T-cell (primary cell): ENCODE results near the gene PMEPA1. TPM values are rescaled to one million over a fixed set of nuclear protein-coding genes. Genes with fewer than 3 reads are reported as not detected.

Experiments used
- ATAC-seq, 4 experiments: fragments of 200-7000 bp in 3 of 4; fragments of 150-1000 bp in 1 of 4; cut with Tn5 transposase; replicated peaks in 1 of 4; 1 replicate in 3 of 4; 2 replicates in 1 of 4; pipeline ENCODE4 v1.10.0; 2021; ENCODE audit warnings: moderate library complexity in 3 of 4, mild to moderate bottlenecking in 2 of 4, moderate number of reproducible peaks in 1 of 4
- CTCF ChIA-PET, 2 donors: fragments of 300-600 bp; sonication (Branson Sonifier 250); formaldehyde crosslinking; loops; one replicate each; lab custom pipeline; 2022; ENCODE audit warnings: antibody characterized with exemption in 2 of 2; lab: Charles Lee
- POLR2A ChIA-PET, 2 donors: fragments of 300-600 bp; sonication (Branson Sonifier 250); formaldehyde crosslinking; loops; one replicate each; lab custom pipeline; 2022; ENCODE audit warnings: antibody characterized with exemption in 2 of 2; lab: Charles Lee
- DNase-seq, 35 experiments: peaks; one replicate each; pipeline versions ENCODE4 v3.0.0 to v3.0.0-alpha.2; 2013 to 2023
- H3K27ac ChIP-seq: one replicate; pipeline ENCODE4 v1.5.1; 2013; ENCODE audit warnings: low read length
- H3K27me3 ChIP-seq, 2 experiments: replicated peaks in 1 of 2; 1 replicate in 1 of 2; 2 replicates in 1 of 2; pipeline versions ENCODE4 v1.6.1 to v1.7.0; 2013; ENCODE audit warnings: low read length in 1 of 2, mixed read lengths in 1 of 2; ENCODE audit not compliant: control insufficient read depth in 2 of 2, insufficient read depth in 2 of 2; ENCODE audit errors: extremely low read depth in 1 of 2
- H3K36me3 ChIP-seq, 2 donors: 1 replicate in 1 of 2; 2 replicates in 1 of 2; pipeline versions ENCODE4 v1.6.1 to v1.7.0; 2013; ENCODE audit warnings: low read length in 1 of 2; ENCODE audit not compliant: control insufficient read depth in 2 of 2, insufficient read depth in 1 of 2; ENCODE audit errors: extremely low read depth in 1 of 2
- H3K4me1 ChIP-seq, 2 experiments: 1 replicate in 1 of 2; 2 replicates in 1 of 2; pipeline versions ENCODE4 v1.6.1 to v1.7.0; 2013; ENCODE audit warnings: low read length in 2 of 2, mixed read lengths in 1 of 2; ENCODE audit not compliant: insufficient read depth in 2 of 2, control insufficient read depth in 1 of 2; ENCODE audit errors: extremely low read depth in 1 of 2
- H3K4me3 ChIP-seq, 2 donors: 1 replicate in 1 of 2; 2 replicates in 1 of 2; pipeline versions ENCODE4 v1.5.1 to v1.7.0; 2013; ENCODE audit warnings: mild to moderate bottlenecking in 2 of 2, low read length in 1 of 2, moderate library complexity in 1 of 2; ENCODE audit not compliant: control insufficient read depth in 1 of 2; ENCODE audit errors: extremely low read depth in 1 of 2
- H3K9me3 ChIP-seq: 2 replicates; pipeline ENCODE4 v1.7.0; 2013
- H3K27ac Mint-ChIP-seq, 2 donors: one replicate each; pipeline ENCODE4 v1.8.0; 2020 to 2021; ENCODE audit warnings: mild to moderate bottlenecking in 2 of 2, mixed read lengths in 2 of 2
- H3K27me3 Mint-ChIP-seq, 2 donors: one replicate each; pipeline ENCODE4 v1.8.0; 2021 to 2022; ENCODE audit warnings: mixed read lengths in 2 of 2
- H3K36me3 Mint-ChIP-seq: one replicate; pipeline ENCODE4 v1.8.0; 2021; ENCODE audit warnings: mixed read lengths
- H3K4me1 Mint-ChIP-seq, 3 donors: one replicate each; pipeline ENCODE4 v1.8.0; 2020 to 2022; ENCODE audit warnings: mixed read lengths in 3 of 3, mild to moderate bottlenecking in 1 of 3
- H3K4me3 Mint-ChIP-seq, 3 donors: one replicate each; pipeline ENCODE4 v1.8.0; 2020 to 2022; ENCODE audit warnings: mild to moderate bottlenecking in 3 of 3, mixed read lengths in 3 of 3, moderate library complexity in 3 of 3
- H3K9me3 Mint-ChIP-seq, 3 donors: one replicate each; pipeline ENCODE4 v1.8.0; 2020 to 2022; ENCODE audit warnings: mixed read lengths in 3 of 3
- WGBS: methylation state at CpG from one replicate; pipeline ENCODE4 v1.1.5; 2013; ENCODE audit warnings: missing lambda C conversion rate; ENCODE audit not compliant: insufficient coverage; 5-methylcytosine and 5-hydroxymethylcytosine counted together
- total RNA-seq, 35 experiments: library from RNA in 6 of 35; stranded (reverse) in 6 of 35; fragments of 120-200 nt in 1 of 35; gene quantifications; one replicate each; pipeline versions ENCODE4 v1.2.1 to v1.2.4 and lab custom pipeline; 2013 to 2026

PMEPA1 gene
- total RNA-seq, 5 donors from 2014 or later (not counting 1 experiment from before 2014, with no cell fraction given), result 6.0 to 30.4 (median 21.7) TPM

DNA sequence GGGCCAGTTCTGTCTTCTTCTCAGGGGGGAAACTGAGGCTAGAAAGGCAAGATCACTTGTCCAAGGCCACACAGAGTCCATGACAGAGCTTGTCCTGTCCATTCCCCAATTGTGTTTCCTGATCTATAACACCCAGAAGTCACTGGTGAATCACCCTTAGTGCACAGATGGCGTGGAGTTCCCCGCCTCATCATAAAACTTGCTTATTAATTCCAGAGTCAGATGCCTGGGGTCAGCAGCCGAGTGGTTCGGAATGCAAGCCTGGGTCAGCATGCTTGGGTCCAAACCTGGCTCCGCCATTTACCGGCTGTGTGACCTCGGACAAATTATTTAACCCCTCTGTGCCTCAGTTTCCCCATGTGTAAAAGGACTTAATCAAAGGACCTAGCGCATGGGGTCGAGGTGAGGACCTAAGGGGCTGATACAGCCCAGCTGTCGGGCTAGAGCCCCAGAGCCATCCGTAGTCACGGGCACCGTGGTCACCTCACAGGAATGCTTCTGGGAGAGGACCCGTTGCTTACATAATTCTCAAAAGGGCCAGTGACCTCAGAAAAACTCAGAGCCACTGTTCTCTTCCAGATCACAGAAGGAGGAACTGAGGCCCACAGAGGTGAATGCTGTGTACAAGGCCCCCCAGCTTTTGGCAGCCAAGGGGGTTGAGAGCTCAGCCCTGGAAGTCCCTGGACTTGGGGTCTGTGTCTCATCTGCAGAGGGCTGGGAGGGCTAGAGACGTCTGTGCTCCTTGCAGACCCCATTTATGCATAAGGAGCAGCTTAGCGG, 88.2 kb downstream of the PMEPA1 start:
- no peaks in the 10 kb centered on the region for H3K9me3 ChIP-seq
- DNase-seq (no peak), ATAC-seq (no peak)
- peaks cover 41 to 70% of the 10 kb centered on the region in 2 experiments for H3K4me1 ChIP-seq
- H3K27ac ChIP-seq, result peak overlapping the region; percentile 90
- H3K27me3 ChIP-seq, result no peaks in the 10 kb centered on the region
- ChIA-PET CTCF (interaction anchor here (0.7 to 2.6 kb wide), 5 partner anchors 9 to 1039 kb away, joined by 3 to 10 read pairs (median 3); no protein-coding TSS in a partner anchor), POLR2A (no interaction called here)
- Mint-ChIP-seq H3K4me1 (peaks cover 74 to 80% (median 78%) of the 10 kb centered on the region in 3 donors), H3K4me3 (peak overlapping the region; percentile 86 to 88 (median 86)), H3K36me3 (peaks cover 29% of the 10 kb centered on the region), H3K27ac (peak overlapping the region; percentile 95 to 97), H3K9me3 (peaks cover 0 to 7% (median 6%) of the 10 kb centered on the region in 3 donors), H3K27me3 (no peaks in the 10 kb centered on the region)
- 93% methylated on average over 14 of the region's 16 CpGs for WGBS
- no peak overlapping the region for H3K4me3 ChIP-seq
- H3K36me3 ChIP-seq, result peaks cover under 1 to 2% of the 10 kb centered on the region in 2 donors

DNA sequence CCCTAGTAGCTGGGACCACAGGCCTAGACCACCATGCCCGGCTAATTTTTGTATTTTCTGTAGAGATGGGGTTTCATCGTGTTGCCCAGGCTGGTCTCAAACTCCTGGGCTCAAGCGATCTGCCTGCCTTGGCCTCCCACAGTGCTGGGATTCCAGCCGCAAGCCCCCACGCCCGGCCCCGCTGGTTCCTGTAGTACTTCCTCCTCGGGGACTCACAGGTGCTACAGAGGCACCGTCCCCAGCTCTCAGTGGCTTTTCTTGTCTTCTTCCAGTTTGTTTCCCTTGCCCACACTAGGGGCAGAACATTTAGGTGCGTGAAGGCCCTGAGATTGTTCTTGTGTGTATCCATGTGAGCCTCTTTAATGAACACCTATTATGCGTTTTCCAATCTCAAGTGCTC, 88.8 kb downstream of the PMEPA1 start:
- Histone ChIP-seq H3K9me3 (no peaks in the 10 kb centered on the region), H3K27ac (peak overlapping the region; percentile 90), H3K27me3 (no peaks in the 10 kb centered on the region), H3K4me3 (peak overlapping the region; percentile 25 to 53), H3K36me3 (peaks cover 2 to 7% of the 10 kb centered on the region in 2 donors), H3K4me1 (peaks cover 37 to 76% of the 10 kb centered on the region in 2 experiments)
- WGBS, result 9% methylated on average over 8 of the region's 11 CpGs
- Mint-ChIP-seq H3K36me3 (peaks cover 27% of the 10 kb centered on the region), H3K27ac (peak overlapping the region; percentile 95 to 97), H3K4me3 (peak overlapping the region; percentile 86 to 88 (median 86)), H3K27me3 (no peaks in the 10 kb centered on the region), H3K4me1 (peaks cover 68 to 79% (median 74%) of the 10 kb centered on the region in 3 donors), H3K9me3 (peaks cover 0 to 7% (median 6%) of the 10 kb centered on the region in 3 donors)
- CTCF ChIA-PET, result interaction anchor here (0.7 to 2.6 kb wide), 6 partner anchors 7 to 1040 kb away, joined by 3 to 22 read pairs (median 7); no protein-coding TSS in a partner anchor
- DNase-seq (peak in 5 of 35 experiments; percentile 10 to 43 (median 31)), ATAC-seq (no peak)
- POLR2A ChIA-PET, result no interaction called here

DNA sequence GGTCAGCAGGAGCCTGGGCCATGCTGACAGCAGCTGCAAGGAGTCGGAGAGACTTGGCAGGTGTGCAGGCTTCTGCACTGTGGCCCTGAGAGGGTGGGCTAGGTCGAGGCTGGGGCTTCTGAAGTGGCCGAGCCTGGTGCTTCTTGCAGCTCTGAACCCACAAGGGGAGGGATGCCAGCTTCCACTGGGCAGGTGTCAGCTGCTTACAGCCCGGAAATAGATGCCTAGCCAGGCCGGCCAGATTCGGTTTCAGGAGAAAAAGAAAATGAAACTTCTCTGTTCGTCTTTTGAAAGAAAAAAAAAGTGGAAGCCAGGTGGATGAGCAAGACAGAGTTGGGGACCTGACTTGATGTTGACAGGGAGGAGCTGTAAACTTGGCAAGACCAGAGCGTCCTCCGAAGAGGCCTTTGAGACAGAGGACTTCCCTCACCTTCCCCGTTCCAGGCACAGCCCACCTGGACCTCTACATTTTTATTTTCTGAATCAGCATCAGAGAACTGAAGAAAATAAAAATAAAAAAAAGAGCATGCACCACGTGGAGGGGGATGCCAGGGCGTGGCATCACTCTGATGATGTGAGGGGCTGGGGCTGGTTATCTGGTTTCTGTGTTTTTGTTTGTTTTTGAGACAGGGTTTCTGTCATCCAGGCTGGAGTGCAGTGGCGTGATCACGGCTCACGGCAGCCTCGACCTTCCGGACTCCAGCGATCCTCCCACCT, 89.4 kb downstream of the PMEPA1 start, which contains the start of gene ZBP1:
TSS of gene ZBP1 (minus strand) at position 153 of the 717 bp plus-strand sequence. CDS start at position 22, 131 bp downstream.
- Histone ChIP-seq H3K27ac (peak within 1 kb of the TSS; percentile 90), H3K4me3 (peak within 1 kb of the TSS; percentile 49 to 53), H3K36me3 (peaks cover 2 to 12% of the 10 kb centered on the region in 2 donors), H3K27me3 (no peaks in the 10 kb centered on the region), H3K9me3 (no peaks in the 10 kb centered on the region), H3K4me1 (peaks cover 37 to 78% of the 10 kb centered on the region in 2 experiments)
- peaks cover 64 to 79% (median 73%) of the 10 kb centered on the region in 3 donors for H3K4me1 Mint-ChIP-seq
- ChIA-PET POLR2A (interaction anchor here (0.6 to 1.7 kb wide), 8 partner anchors 7 to 1539 kb away, joined by 3 to 10 read pairs (median 5); partner anchors contain the start of gene PMEPA1 (in 1 of the 2)), CTCF (interaction anchor here (0.6 to 2.6 kb wide), 12 partner anchors 8 to 1040 kb away, joined by 3 to 22 read pairs (median 3); no protein-coding TSS in a partner anchor)
- H3K27ac Mint-ChIP-seq, result peak within 1 kb of the TSS; percentile 95 to 97
- peaks cover 0 to 7% (median 6%) of the 10 kb centered on the region in 3 donors for H3K9me3 Mint-ChIP-seq
- ATAC-seq (peak; percentile 18 to 54 (median 30)), DNase-seq (peak in 32 of 35 experiments; percentile 19 to 81 (median 43))
- peaks cover 28% of the 10 kb centered on the region for H3K36me3 Mint-ChIP-seq
- H3K4me3 Mint-ChIP-seq, result peak within 1 kb of the TSS; percentile 86 to 88 (median 86)
- WGBS, result 0% methylated on average over 4 of the region's 18 CpGs
- H3K27me3 Mint-ChIP-seq, result no peaks in the 10 kb centered on the region

DNA sequence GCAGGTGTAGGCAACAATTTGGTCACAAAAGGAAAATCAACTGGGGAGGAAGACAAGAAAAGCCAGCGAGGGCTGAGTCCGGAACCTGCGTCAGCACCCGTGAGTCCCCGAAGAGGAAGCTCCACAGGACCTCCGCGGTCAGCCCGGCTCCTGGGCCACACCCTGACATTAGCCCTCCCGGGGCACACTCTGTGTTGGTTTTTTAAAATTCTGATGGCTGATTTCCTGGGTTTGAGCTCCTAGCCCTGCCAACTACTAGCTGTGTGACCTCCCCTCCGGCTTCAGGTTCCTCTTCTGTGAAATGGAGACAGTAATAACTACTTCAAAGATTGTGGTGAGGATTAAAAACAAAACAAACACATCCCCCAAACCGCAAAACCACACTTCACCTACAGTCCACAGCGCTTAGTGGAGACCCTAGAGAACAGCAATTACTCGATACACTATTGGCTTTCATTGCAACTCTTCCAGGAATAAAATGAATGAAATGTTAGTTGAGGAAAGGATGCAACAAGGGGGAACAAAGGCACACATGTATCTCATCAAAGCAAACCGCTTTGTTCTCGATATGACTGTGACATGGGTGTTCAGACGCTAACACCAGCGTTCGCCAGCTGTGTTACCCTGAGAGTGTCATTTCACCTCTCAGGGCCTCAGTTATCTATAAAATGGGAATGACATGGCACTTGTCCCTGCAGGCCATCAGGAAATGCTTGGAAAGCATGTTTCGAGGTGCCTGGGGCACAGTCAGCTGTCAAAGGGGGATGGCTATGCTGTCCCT, 90.6 kb downstream of the PMEPA1 start:
- Mint-ChIP-seq H3K4me3 (peak overlapping the region; percentile 86 to 88 (median 86)), H3K9me3 (no peaks in the 10 kb centered on the region), H3K27ac (peak overlapping the region; percentile 95 to 97), H3K27me3 (no peaks in the 10 kb centered on the region), H3K4me1 (peaks cover 59 to 77% (median 70%) of the 10 kb centered on the region in 3 donors), H3K36me3 (peaks cover 22% of the 10 kb centered on the region)
- ATAC-seq, result peak; percentile 73 to 77 (median 75)
- WGBS, result 0% methylated on average over 9 of the region's 19 CpGs
- CTCF ChIA-PET, result interaction anchor here (0.6 to 2.6 kb wide), 12 partner anchors 9 to 561 kb away, joined by 3 to 22 read pairs (median 4); no protein-coding TSS in a partner anchor
- POLR2A ChIA-PET, result interaction anchor here (0.5 to 1.7 kb wide), 8 partner anchors 9 to 1206 kb away, joined by 3 to 10 read pairs (median 4); partner anchors contain the start of gene PMEPA1 (in 1 of the 2)
- Histone ChIP-seq H3K4me3 (peak overlapping the region; percentile 49 to 53), H3K27ac (peak overlapping the region; percentile 90), H3K36me3 (peaks cover 0 to 24% of the 10 kb centered on the region in 2 donors), H3K9me3 (no peaks in the 10 kb centered on the region), H3K27me3 (no peaks in the 10 kb centered on the region), H3K4me1 (peaks cover 37 to 90% of the 10 kb centered on the region in 2 experiments)
- DNase-seq, result peak in 34 of 35 experiments; percentile 43 to 83 (median 62)

DNA sequence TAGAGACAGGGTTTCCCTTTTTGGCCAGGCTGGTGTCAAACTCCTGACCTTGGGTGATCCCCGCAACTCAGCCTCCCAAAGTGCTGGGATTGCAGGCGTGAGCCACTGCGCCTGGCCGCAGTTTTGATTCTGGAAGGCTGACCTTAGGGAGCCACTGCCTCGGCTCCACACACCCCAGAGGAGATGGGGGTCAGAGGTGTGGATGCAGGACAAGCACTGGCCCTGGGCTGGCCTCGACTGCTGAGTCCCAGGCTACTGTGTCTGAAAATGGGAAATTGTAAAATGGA, 91.1 kb downstream of the PMEPA1 start:
- peak overlapping the region; percentile 86 to 88 (median 86) for H3K4me3 Mint-ChIP-seq
- Histone ChIP-seq H3K4me3 (peak overlapping the region; percentile 49 to 53), H3K36me3 (peaks cover 0 to 29% of the 10 kb centered on the region in 2 donors), H3K4me1 (peaks cover 37 to 90% of the 10 kb centered on the region in 2 experiments), H3K27ac (peak overlapping the region; percentile 90), H3K27me3 (no peaks in the 10 kb centered on the region), H3K9me3 (no peaks in the 10 kb centered on the region)
- no peak for DNase-seq
- peaks cover 19% of the 10 kb centered on the region for H3K36me3 Mint-ChIP-seq
- peak overlapping the region; percentile 95 to 97 for H3K27ac Mint-ChIP-seq
- peaks cover 58 to 77% (median 70%) of the 10 kb centered on the region in 3 donors for H3K4me1 Mint-ChIP-seq
- ChIA-PET POLR2A (interaction anchor here in 1 of 2 donors (0.5 to 1.5 kb wide), 3 partner anchors 12 to 1205 kb away, joined by 3 to 4 read pairs (median 3); no protein-coding TSS in a partner anchor), CTCF (interaction anchor here in 1 of 2 donors (1.1 to 2.6 kb wide), 7 partner anchors 9 to 221 kb away, joined by 3 to 22 read pairs (median 10); no protein-coding TSS in a partner anchor)
- 24% methylated on average over 3 of the region's 6 CpGs for WGBS
- no peaks in the 10 kb centered on the region for H3K9me3 Mint-ChIP-seq
- no peak for ATAC-seq
- no peaks in the 10 kb centered on the region for H3K27me3 Mint-ChIP-seq
